H9 (cell line): Measurements from ENCODE around the gene FOXD1. TPM values are rescaled to one million over a fixed set of nuclear protein-coding genes. Genes with fewer than 3 reads are reported as not detected.

Source experiments
- DNase-seq: peaks from one replicate; pipeline ENCODE4 v3.0.0-alpha.2; 2017
- H2AFZ ChIP-seq: one replicate; pipeline ENCODE4 v1.6.1; 2013; ENCODE audit warnings: mild to moderate bottlenecking, low read length, control low read depth, moderate library complexity
- H2AK5ac ChIP-seq: 2 replicates; pipeline ENCODE4 v1.6.1; 2013; ENCODE audit warnings: low read length, control low read depth, mixed read lengths; ENCODE audit not compliant: insufficient read length
- H2BK120ac ChIP-seq: one replicate; pipeline ENCODE4 v1.6.1; 2013; ENCODE audit warnings: low read depth, mild to moderate bottlenecking, low read length, control low read depth, inconsistent platforms; ENCODE audit not compliant: poor library complexity, severe bottlenecking
- H2BK12ac ChIP-seq: 2 replicates; pipeline ENCODE4 v1.6.1; 2013; ENCODE audit warnings: low read length, control low read depth, mixed read lengths, low read depth; ENCODE audit not compliant: insufficient read length
- H2BK15ac ChIP-seq: 2 replicates; pipeline ENCODE4 v1.6.1; 2013; ENCODE audit warnings: low read depth, low read length, control low read depth
- H2BK20ac ChIP-seq: one replicate; pipeline ENCODE4 v1.6.1; 2013; ENCODE audit warnings: low read depth, mild to moderate bottlenecking, low read length, control low read depth, inconsistent platforms; ENCODE audit not compliant: poor library complexity, severe bottlenecking
- H2BK5ac ChIP-seq: 2 replicates; pipeline ENCODE4 v1.6.1; 2013; ENCODE audit warnings: low read length, control low read depth, mixed read lengths; ENCODE audit not compliant: insufficient read length
- H3K14ac ChIP-seq: 2 replicates; pipeline ENCODE4 v1.6.1; 2013; ENCODE audit warnings: low read length, control low read depth; ENCODE audit not compliant: insufficient read depth
- H3K18ac ChIP-seq: 2 replicates; pipeline ENCODE4 v1.6.1; 2013; ENCODE audit warnings: low read depth, mild to moderate bottlenecking, mixed read lengths, low read length, control low read depth; ENCODE audit not compliant: insufficient read length
- H3K23ac ChIP-seq: 2 replicates; pipeline ENCODE4 v1.6.1; 2013; ENCODE audit warnings: low read length, control low read depth, mixed read lengths, low read depth; ENCODE audit not compliant: insufficient read length
- H3K23me2 ChIP-seq: 2 replicates; pipeline ENCODE4 v1.6.1; 2013; ENCODE audit warnings: low read depth, mild to moderate bottlenecking, mixed read lengths, low read length, control low read depth; ENCODE audit not compliant: insufficient read length, poor library complexity, severe bottlenecking
- H3K27ac ChIP-seq: 2 replicates; pipeline ENCODE4 v1.5.1; 2013; ENCODE audit warnings: low read length, control low read depth, mixed read lengths, low read depth; ENCODE audit not compliant: insufficient read length
- H3K27me3 ChIP-seq: 2 replicates; pipeline ENCODE4 v1.6.1; 2013; ENCODE audit warnings: low read length, control low read depth, inconsistent platforms; ENCODE audit not compliant: insufficient read depth
- H3K4ac ChIP-seq: 2 replicates; pipeline ENCODE4 v1.6.1; 2013; ENCODE audit warnings: low read depth, mild to moderate bottlenecking, control low read depth, inconsistent platforms, low read length, moderate library complexity
- H3K4me1 ChIP-seq: 2 replicates; pipeline ENCODE4 v1.6.1; 2013; ENCODE audit warnings: low read length, control low read depth, inconsistent platforms; ENCODE audit not compliant: insufficient read depth
- H3K4me2 ChIP-seq: 2 replicates; pipeline ENCODE4 v1.6.1; 2013; ENCODE audit warnings: low read length, control low read depth, mixed read lengths; ENCODE audit not compliant: insufficient read length, insufficient read depth
- H3K56ac ChIP-seq: 2 replicates; pipeline ENCODE4 v1.6.1; 2013; ENCODE audit warnings: low read depth, mild to moderate bottlenecking, mixed read lengths, low read length, control low read depth; ENCODE audit not compliant: insufficient read length
- H3K79me1 ChIP-seq: 2 replicates; pipeline ENCODE4 v1.6.1; 2013; ENCODE audit warnings: low read depth, mild to moderate bottlenecking, moderate library complexity, low read length, control low read depth, inconsistent platforms; ENCODE audit not compliant: insufficient read depth, poor library complexity, severe bottlenecking
- H3K79me2 ChIP-seq: 2 replicates; pipeline ENCODE4 v1.6.1; 2013; ENCODE audit warnings: low read length, control low read depth, inconsistent platforms; ENCODE audit not compliant: insufficient read depth
- H3K9ac ChIP-seq: 2 replicates; pipeline ENCODE4 v1.6.1; 2013; ENCODE audit warnings: low read length, control low read depth, mixed read lengths; ENCODE audit not compliant: insufficient read length; ENCODE audit errors: extremely low read depth
- H3K9me3 ChIP-seq: one replicate; pipeline ENCODE4 v1.6.1; 2013; ENCODE audit warnings: low read depth, low read length, inconsistent platforms; ENCODE audit not compliant: control insufficient read depth
- H3T11ph ChIP-seq: one replicate; pipeline ENCODE4 v1.6.1; 2013; ENCODE audit warnings: mild to moderate bottlenecking, low read length, control low read depth, inconsistent platforms
- H4K20me1 ChIP-seq: one replicate; pipeline ENCODE4 v1.6.1; 2013; ENCODE audit not compliant: control insufficient read depth, insufficient read length, insufficient read depth
- H4K5ac ChIP-seq: 2 replicates; pipeline ENCODE4 v1.6.1; 2013; ENCODE audit warnings: low read depth, mild to moderate bottlenecking, mixed read lengths, low read length, control low read depth; ENCODE audit not compliant: insufficient read length
- H4K8ac ChIP-seq: replicated peaks from 2 replicates; pipeline ENCODE4 v1.6.1; 2013; ENCODE audit warnings: low read length, control low read depth, mixed read lengths, low read depth; ENCODE audit not compliant: insufficient read length
- H4K91ac ChIP-seq: 2 replicates; pipeline ENCODE4 v1.6.1; 2013; ENCODE audit warnings: low read depth, mild to moderate bottlenecking, moderate library complexity, mixed read lengths, low read length, control low read depth; ENCODE audit not compliant: insufficient read length
- H3K27ac Mint-ChIP-seq, 3 experiments: 2 replicates in 2 of 3; 3 replicates in 1 of 3; pipeline ENCODE4 v1.8.0; 2020 to 2021; ENCODE audit warnings: mixed read lengths in 3 of 3, mild to moderate bottlenecking in 1 of 3, moderate library complexity in 1 of 3
- H3K27me3 Mint-ChIP-seq: 2 replicates; pipeline ENCODE4 v1.8.0; 2021; ENCODE audit warnings: low read depth, mild to moderate bottlenecking, moderate library complexity, mixed read lengths
- H3K36me3 Mint-ChIP-seq, 3 experiments: 2 replicates in 2 of 3; 3 replicates in 1 of 3; pipeline ENCODE4 v1.8.0; 2020 to 2021; ENCODE audit warnings: low read depth in 3 of 3, mixed read lengths in 3 of 3; ENCODE audit not compliant: insufficient read depth in 1 of 3
- H3K4me1 Mint-ChIP-seq, 2 experiments: 2 replicates each; pipeline ENCODE4 v1.8.0; 2020; ENCODE audit warnings: mixed read lengths in 2 of 2
- H3K4me3 Mint-ChIP-seq, 2 experiments: 2 replicates in 1 of 2; 3 replicates in 1 of 2; pipeline ENCODE4 v1.8.0; 2020 to 2021; ENCODE audit warnings: mild to moderate bottlenecking in 2 of 2, mixed read lengths in 2 of 2, moderate library complexity in 1 of 2
- H3K9me3 Mint-ChIP-seq, 2 experiments: 2 replicates in 1 of 2; 3 replicates in 1 of 2; pipeline ENCODE4 v1.8.0; 2020; ENCODE audit warnings: mild to moderate bottlenecking in 2 of 2, mixed read lengths in 2 of 2, moderate library complexity in 1 of 2
- CTCF ChIP-seq: fragments of 200-600 bp; sonication (generic); conservative IDR thresholded peaks from 3 replicates; pipeline ENCODE4 v1.8.0; 2021; ENCODE audit warnings: antibody characterized with exemption, mild to moderate bottlenecking
- WGBS: extraction: QIAGEN DNeasy Blood & Tissue Kit; methylation state at CpG from one replicate; pipeline ENCODE4 v1.1.7; 2013; ENCODE audit warnings: missing lambda C conversion rate, low lambda C conversion rate, mixed read lengths; ENCODE audit not compliant: insufficient read length; ENCODE audit errors: extremely low coverage; 5-methylcytosine and 5-hydroxymethylcytosine counted together
- total RNA-seq: library from RNA; stranded (reverse); gene quantifications from 2 replicates; pipeline ENCODE4 v1.2.1, GENCODE V29; 2021

The FOXD1 gene
- total RNA-seq, 1 experiment from 2014 or later = 0.20 TPM

GRCh38 chr5:73436535-73437100 is 12.0 kb downstream of the FOXD1 start:
- no peak for TF ChIP-seq CTCF
- peak; percentile 46 for DNase-seq

More at GRCh38 chr5:73436535-73437100, 12.0 kb downstream of the FOXD1 start:
- Histone ChIP-seq H3K9ac (peak overlapping the region; percentile 31), H4K8ac (no peak overlapping the region), H2AK5ac (no peak overlapping the region), H3K56ac (no peak overlapping the region), H3K14ac (peak overlapping the region; percentile 78), H3K27ac (no peak overlapping the region), H3K4ac (no peak overlapping the region), H3K18ac (peak overlapping the region; percentile 81), H2BK120ac (no peak overlapping the region), H3K4me1 (no peaks in the 10 kb centered on the region), H3K9me3 (no peaks in the 10 kb centered on the region), H3T11ph (no peak overlapping the region), H2BK20ac (no peak overlapping the region), H3K23me2 (peaks cover 8% of the 10 kb centered on the region), H3K23ac (no peak overlapping the region), H4K5ac (no peak overlapping the region), H4K91ac (no peak overlapping the region), H3K79me2 (no peaks in the 10 kb centered on the region), H2BK5ac (no peak overlapping the region), H2BK12ac (no peak overlapping the region), H2AFZ (no peak overlapping the region), H3K27me3 (peaks cover 67% of the 10 kb centered on the region), H2BK15ac (no peak overlapping the region; the same call in 1 of the 2 replicates), H4K20me1 (no peaks in the 10 kb centered on the region), H3K79me1 (no peaks in the 10 kb centered on the region), H3K4me2 (peak overlapping the region; percentile 23)
- Mint-ChIP-seq H3K4me1 (peaks cover 18 to 23% of the 10 kb centered on the region in 2 experiments), H3K27ac (no peak overlapping the region), H3K36me3 (no peaks in the 10 kb centered on the region; a peak in 1 of 7 replicates), H3K27me3 (peaks cover 98% of the 10 kb centered on the region), H3K4me3 (peak overlapping the region; percentile 54 to 82), H3K9me3 (peaks cover 13 to 19% of the 10 kb centered on the region in 2 experiments)
- no CpG with 5 or more reads among the region's 66 CpGs for WGBS
